IPS-18a (cell line): ENCODE measurements around the gene RASGEF1B.
"Not testable (repeated sequence)": the region's sequence is repeated elsewhere in the genome, so short reads cannot be mapped to it uniquely, and the experiment has no call there.

Source experiments
- H3K27ac ChIP-seq: one replicate; pipeline ENCODE4 v1.5.1; 2013; ENCODE audit warnings: low read length
- H3K27me3 ChIP-seq: one replicate; pipeline ENCODE4 v1.6.1; 2013; ENCODE audit warnings: mild to moderate bottlenecking, low read length; ENCODE audit not compliant: control insufficient read depth, insufficient read depth
- H3K36me3 ChIP-seq: one replicate; pipeline ENCODE4 v1.6.1; 2013; ENCODE audit warnings: low read depth, low read length; ENCODE audit not compliant: control insufficient read depth
- H3K4me1 ChIP-seq: one replicate; pipeline ENCODE4 v1.6.1; 2013; ENCODE audit warnings: low read depth, low read length; ENCODE audit not compliant: control insufficient read depth
- H3K4me3 ChIP-seq: one replicate; pipeline ENCODE4 v1.5.1; 2013; ENCODE audit warnings: low read length
- H3K9ac ChIP-seq: one replicate; pipeline ENCODE4 v1.6.1; 2013; ENCODE audit warnings: mild to moderate bottlenecking, low read length, moderate library complexity
- H3K9me3 ChIP-seq: one replicate; pipeline ENCODE4 v1.6.1; 2013; ENCODE audit warnings: low read depth, low read length; ENCODE audit not compliant: control insufficient read depth

RASGEF1B gene

GRCh38 chr4:81495345-81495744 is 23.6 kb upstream of the RASGEF1B start:
- no peaks in the 10 kb centered on the region for H3K27me3 ChIP-seq
- peaks cover 13% of the 10 kb centered on the region for H3K4me1 ChIP-seq
- no peaks in the 10 kb centered on the region for H3K36me3 ChIP-seq
- no peak overlapping the region for H3K9ac ChIP-seq
- H3K4me3 ChIP-seq = no peak overlapping the region
- no peak overlapping the region for H3K27ac ChIP-seq
- peaks cover 4% of the 10 kb centered on the region for H3K9me3 ChIP-seq

DNA sequence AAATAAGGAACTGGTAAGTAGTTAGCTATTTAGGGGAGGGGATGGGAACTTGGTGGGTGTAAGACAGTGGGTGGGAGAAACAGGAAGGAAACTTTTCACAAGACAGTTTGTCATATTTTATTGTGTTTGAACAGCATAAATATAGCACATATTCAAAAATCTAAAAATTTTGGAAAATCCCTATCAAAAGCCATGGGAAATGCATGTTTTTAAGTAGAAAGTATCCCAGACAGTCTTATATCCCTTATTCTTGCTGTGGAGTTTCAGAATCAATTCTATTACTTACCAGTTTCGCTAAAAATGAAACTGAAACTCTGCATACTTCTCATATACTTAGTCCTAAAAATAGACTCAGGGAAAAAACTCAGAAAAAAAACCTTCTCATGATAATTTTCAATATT is 22.3 kb upstream of the RASGEF1B start:
- Histone ChIP-seq H3K9ac (no peak overlapping the region), H3K4me1 (peaks cover 13% of the 10 kb centered on the region), H3K36me3 (no peaks in the 10 kb centered on the region), H3K27me3 (no peaks in the 10 kb centered on the region), H3K9me3 (peaks cover 4% of the 10 kb centered on the region), H3K27ac (no peak overlapping the region), H3K4me3 (no peak overlapping the region)

- Histone ChIP-seq H3K27ac (no peak overlapping the region), H3K36me3 (no peaks in the 10 kb centered on the region), H3K4me3 (no peak overlapping the region), H3K9me3 (peaks cover 4% of the 10 kb centered on the region), H3K9ac (no peak overlapping the region), H3K4me1 (peaks cover 5% of the 10 kb centered on the region), H3K27me3 (no peaks in the 10 kb centered on the region)
Measured at GRCh38 chr4:81492606-81493230, 21.0 kb upstream of the RASGEF1B start.

GRCh38 chr4:81491943-81492342 is 20.2 kb upstream of the RASGEF1B start:
- peaks cover 4% of the 10 kb centered on the region for H3K9me3 ChIP-seq
- peaks cover 5% of the 10 kb centered on the region for H3K4me1 ChIP-seq
- H3K27ac ChIP-seq = no peak overlapping the region
- no peak overlapping the region for H3K4me3 ChIP-seq
- H3K36me3 ChIP-seq = no peaks in the 10 kb centered on the region
- no peaks in the 10 kb centered on the region for H3K27me3 ChIP-seq
- no peak overlapping the region for H3K9ac ChIP-seq

DNA sequence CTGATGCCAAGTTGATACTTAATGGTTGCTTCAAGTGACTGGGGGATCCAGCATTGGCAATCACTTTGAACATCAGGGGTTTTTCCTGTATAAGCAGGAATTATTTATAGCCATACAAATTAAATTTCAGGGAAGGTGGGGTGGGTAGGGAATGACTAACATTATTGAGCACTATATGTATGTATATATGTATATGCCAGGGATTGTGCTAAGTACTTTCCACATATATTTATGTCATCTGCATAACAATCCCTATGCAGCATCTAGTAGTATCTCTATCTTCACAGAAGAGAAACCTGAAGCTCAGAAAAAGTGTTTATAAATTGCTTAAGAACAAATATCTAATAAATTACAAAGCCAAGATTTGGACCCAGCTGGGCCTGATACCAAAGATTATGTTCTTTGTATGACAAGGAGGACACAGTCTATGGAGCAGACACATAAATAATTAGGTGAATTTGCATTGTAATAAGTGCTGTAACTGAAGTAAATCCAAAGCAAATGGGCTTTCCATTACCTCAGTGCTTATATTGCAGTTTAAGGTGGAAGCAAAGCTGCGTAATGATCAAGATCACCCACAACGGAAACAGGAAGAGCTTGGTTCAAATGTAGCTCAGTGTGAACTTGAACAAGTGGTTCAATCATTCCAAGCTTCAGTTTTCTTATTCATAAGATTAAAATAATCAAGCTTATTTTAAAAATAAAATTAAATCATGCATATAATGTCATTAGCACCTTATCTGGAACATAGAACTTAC is 18.9 kb upstream of the RASGEF1B start:
- H3K9me3 ChIP-seq = peaks cover 4% of the 10 kb centered on the region

GRCh38 chr4:81486502-81486901 is 14.8 kb upstream of the RASGEF1B start:
- Histone ChIP-seq H3K4me3 (peak overlapping the region; percentile 4), H3K9ac (no peak overlapping the region), H3K4me1 (peaks cover 16% of the 10 kb centered on the region), H3K27ac (no peak overlapping the region), H3K27me3 (no peaks in the 10 kb centered on the region), H3K36me3 (no peaks in the 10 kb centered on the region), H3K9me3 (no peaks in the 10 kb centered on the region)

More for the DNA sequence above, 18.9 kb upstream of the RASGEF1B start:
- Histone ChIP-seq H3K36me3 (no peaks in the 10 kb centered on the region), H3K4me3 (no peak overlapping the region), H3K9ac (no peak overlapping the region), H3K27ac (no peak overlapping the region), H3K27me3 (no peaks in the 10 kb centered on the region), H3K4me1 (peaks cover 15% of the 10 kb centered on the region)

- H3K4me3 ChIP-seq = no peak overlapping the region
- no peaks in the 10 kb centered on the region for H3K9me3 ChIP-seq
- no peaks in the 10 kb centered on the region for H3K27me3 ChIP-seq
- H3K9ac ChIP-seq = no peak overlapping the region
- no peaks in the 10 kb centered on the region for H3K36me3 ChIP-seq
- peaks cover 16% of the 10 kb centered on the region for H3K4me1 ChIP-seq
- no peak overlapping the region for H3K27ac ChIP-seq
Measured at GRCh38 chr4:81485310-81485980, 13.7 kb upstream of the RASGEF1B start.

GRCh38 chr4:81482326-81482725 is 10.6 kb upstream of the RASGEF1B start:
- H3K27me3 ChIP-seq = no peaks in the 10 kb centered on the region
- H3K27ac ChIP-seq = no peak overlapping the region
- no peak overlapping the region for H3K9ac ChIP-seq
- H3K9me3 ChIP-seq = no peaks in the 10 kb centered on the region
- no peaks in the 10 kb centered on the region for H3K36me3 ChIP-seq
- peaks cover 16% of the 10 kb centered on the region for H3K4me1 ChIP-seq
- no peak overlapping the region for H3K4me3 ChIP-seq

DNA sequence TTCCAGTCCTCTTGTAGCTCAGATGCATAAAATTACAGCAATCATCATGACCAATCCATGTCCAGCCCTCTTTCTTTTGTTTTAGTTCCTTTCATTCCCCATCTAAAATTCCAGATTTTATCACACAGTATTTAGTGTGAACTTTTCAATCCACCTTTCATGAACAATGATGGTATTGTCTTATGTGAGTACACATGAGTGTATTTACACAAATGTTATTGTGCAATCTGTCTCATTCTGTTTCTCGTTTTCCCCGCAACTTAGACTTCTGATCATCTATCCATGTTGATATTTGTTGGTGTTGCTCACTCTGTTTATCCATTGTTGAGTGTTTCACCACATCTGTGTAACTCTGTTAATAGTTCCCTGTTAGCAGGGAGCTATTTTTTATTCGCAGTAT is 9.4 kb upstream of the RASGEF1B start:
- Histone ChIP-seq H3K27me3 (no peaks in the 10 kb centered on the region), H3K4me1 (peaks cover 10% of the 10 kb centered on the region), H3K9ac (no peak overlapping the region), H3K36me3 (no peaks in the 10 kb centered on the region), H3K4me3 (no peak overlapping the region), H3K27ac (no peak overlapping the region), H3K9me3 (no peaks in the 10 kb centered on the region)

- H3K9me3 ChIP-seq, H3K4me1 ChIP-seq, H3K27me3 ChIP-seq, H3K36me3 ChIP-seq, H3K9ac ChIP-seq, H3K27ac ChIP-seq, H3K4me3 ChIP-seq: not testable (repeated sequence)
Measured at GRCh38 chr4:81479573-81479972, 7.9 kb upstream of the RASGEF1B start.

DNA sequence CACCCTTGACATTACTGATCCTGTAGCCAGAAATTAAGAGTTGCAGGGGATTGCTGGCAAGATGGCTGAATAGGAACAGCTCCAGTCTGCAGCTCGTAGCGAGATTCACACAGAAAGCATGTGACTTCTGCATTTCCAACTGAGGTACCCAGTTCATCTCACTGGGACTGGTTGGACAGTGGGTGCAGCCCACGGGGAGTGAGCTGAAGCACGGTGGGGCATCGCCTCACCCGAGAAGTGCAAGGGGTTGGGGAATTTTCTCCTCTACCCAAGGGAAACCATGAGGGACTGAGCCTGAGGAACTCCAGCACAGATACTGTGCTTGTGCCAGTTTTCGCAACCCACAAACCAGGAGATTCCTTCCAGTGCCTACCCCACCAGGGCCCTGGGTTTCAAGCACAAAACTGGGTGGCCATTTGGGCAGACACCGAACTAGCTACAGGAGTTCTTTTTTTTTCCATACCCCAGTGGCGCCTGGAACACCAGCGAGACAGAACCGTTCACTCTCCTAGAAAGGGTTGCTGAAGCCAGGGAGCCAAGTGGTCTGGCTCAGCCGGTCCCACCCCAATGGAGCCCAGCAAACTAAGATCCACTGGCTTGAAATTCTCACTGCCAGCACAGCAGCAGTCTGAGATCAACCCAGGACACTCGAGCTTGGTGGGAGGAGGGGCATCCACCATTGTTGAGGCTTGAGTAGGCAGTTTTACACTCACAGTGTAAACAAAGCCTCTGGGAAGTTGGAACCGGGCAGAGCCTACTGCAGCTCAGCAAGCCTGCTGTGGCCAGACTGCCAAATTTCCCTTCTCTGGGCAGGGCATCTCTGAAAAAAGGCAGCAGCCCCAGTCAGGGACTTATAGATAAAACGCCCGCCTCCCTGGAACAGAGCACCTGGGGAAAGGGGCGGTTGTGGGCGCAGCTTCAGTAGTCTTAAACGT is 1.9 kb upstream of the RASGEF1B start:
- not testable (repeated sequence) for H3K4me3 ChIP-seq, H3K9ac ChIP-seq, H3K9me3 ChIP-seq, H3K36me3 ChIP-seq, H3K27ac ChIP-seq
- Histone ChIP-seq H3K27me3 (peaks cover 24% of the 10 kb centered on the region), H3K4me1 (peaks cover 20% of the 10 kb centered on the region)
